ENCODE results near the gene ECI1.

ECI1 gene, protein sequence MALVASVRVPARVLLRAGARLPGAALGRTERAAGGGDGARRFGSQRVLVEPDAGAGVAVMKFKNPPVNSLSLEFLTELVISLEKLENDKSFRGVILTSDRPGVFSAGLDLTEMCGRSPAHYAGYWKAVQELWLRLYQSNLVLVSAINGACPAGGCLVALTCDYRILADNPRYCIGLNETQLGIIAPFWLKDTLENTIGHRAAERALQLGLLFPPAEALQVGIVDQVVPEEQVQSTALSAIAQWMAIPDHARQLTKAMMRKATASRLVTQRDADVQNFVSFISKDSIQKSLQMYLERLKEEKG

DNA sequence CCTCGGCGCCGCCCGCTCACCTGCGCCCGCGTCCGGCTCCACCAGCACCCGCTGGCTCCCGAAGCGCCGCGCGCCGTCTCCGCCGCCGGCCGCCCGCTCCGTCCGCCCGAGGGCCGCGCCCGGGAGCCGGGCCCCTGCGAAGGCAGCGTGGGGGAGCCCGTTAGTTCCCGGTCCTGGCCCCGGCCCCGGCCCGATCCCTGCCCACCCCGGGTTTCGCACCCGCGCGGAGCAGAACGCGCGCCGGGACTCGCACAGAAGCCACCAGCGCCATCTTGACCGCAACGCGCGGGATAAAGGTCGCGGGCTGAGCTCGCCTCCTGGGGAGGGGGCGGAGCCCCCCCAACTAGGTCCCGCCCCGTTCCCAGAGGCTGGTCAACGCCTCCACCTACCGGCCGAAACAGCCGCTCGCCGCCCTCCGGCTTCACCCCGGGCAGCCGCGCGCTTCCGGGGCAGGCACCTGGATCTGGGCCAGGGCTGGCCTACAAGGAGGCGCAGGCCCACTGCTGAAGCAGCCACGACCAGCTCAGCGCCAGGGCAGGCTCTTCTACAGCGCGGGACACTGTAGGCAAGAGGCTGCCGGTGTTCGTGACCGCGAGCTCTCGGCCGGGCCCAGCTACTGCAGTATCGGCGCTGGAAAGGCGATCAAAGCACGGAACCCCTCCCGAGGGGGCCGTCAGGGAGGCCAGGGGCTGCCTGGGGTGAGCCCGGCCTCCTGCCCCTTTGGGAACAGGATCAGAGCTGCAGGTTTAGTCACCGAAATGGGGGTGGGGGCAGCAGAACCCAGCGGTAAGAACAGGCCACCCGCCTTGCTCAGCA lies at the start of gene ECI1:
ECI1 (minus strand) TSS at position 292 of the 816 bp plus-strand sequence; CDS start at position 271, 21 bp downstream.
- DNase-seq: peak; percentile 93

GRCh38 chr16:2299915-2300192 lies 48.5 kb upstream of the ECI1 start:
- DNase-seq: no peak

DNA sequence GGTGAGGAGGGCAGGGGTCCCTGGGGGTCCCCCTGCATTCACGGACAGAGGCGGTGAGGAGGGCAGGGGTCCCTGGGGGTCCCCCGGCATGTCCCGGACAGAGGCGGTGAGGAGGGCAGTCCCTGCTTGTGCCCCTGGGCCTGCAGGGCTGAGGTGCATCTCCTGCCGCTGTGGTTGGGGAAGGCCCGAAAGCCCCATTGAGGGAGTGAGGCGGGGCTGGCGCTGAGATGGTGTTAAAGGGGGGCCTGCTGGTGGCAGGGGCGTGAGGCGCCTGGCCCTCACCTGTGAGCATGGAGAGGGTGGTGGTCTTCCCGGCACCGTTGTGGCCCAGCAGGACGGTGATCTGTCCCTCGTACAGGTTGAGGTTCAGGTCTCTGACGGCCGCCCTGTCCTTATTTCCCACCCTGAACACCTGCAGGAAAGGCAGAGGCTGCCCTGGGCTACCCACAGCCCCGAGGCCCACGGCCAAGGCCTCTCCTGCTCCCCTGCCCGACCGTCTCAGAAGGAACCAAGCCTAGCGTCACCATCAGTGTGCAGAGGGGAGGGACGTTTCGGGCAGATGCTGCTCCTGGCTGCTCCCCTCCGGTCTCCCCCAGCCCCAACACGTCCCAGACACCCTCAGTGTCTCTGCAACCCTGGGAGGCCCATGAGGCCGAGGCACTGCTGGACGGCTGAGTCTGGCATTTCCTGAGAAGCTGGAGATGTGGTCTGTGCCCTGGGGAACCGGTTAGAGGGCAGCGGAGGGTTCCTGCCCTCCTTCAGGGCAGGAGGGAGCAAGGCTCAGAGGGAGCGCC lies 47.9 kb upstream of the ECI1 start:
- DNase-seq: no peak

DNA sequence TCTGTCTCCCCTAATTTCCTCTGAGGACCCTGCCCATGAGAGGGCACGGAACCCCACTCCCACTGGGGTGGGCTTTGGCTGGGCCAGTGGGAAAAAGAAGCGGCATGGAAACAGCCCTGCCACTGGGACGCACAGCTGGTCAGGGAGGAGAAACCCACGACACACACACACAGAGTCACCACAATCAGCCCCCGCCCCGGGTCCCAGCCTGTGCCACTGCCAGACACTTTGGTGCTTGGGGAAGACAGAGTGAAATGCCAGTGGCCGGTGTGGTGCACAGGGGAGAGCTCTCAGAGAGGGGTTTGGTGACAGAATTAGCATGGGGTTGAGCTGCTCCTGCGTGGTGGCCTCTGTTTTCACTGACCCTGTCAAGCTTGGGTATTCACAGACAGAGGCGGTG lies 47.2 kb upstream of the ECI1 start:
- no peak for DNase-seq

DNA sequence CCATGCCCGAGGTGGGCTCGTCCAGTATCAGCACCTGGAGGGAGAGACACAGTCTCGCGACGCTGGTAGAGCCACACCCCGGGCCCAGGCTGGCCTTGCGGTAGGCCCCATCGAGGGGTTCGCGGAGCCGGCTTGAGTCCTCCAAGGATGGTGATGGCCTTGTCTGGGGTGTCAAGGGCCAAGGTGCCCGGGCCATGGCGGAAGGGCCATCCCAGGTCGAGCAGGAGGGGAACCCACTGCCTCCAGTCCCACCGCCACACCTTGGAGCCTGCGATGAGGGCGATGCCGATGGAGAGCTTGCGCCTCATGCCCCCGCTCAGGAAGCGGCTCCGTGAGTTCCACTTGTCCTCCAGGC lies 46.1 kb upstream of the ECI1 start:
- DNase-seq: no peak

DNA sequence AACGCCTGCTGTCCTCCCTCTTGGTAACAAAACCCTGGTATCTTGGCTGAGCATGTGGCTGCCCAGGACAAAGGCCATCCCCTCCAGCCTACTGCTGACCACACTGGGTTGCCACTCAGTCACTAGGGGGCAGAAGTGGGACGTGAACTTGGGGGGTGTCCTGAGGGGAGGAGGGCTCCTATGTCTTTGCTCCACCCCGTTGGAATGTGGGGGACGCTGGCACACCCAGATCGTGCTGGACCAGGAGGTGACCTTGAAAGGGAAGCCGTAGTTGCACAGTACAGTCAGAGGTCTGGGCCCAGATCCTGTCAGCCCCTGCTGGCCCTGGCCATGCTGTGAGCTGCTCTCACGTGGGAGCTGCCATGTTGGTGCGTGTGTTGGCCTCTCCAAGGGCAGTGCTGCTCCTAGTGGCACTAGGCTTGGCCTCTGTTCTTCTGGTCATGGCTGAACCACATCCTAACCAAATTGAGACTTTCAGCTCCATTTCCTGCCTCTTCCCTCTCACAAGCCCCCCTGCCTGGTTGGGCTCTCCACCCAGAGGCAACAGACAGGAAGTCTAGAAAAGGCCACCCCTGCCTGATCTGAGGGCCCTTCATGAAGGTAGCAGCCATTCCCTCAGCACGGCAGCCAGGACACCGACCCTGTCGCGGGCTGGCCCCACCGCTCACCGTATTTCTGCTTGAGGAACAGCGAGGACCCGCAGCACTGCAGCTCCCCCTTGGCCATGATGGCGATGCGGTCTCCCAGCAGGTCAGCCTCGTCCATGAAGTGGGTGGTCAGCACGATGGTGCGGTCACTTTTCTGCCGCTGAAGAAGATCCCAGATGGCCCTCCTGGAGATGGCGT lies 45.5 kb upstream of the ECI1 start:
- peak; percentile 57 for DNase-seq

- DNase-seq: peak; percentile 41
Measured at GRCh38 chr16:2295056-2295798, 43.8 kb upstream of the ECI1 start.

DNA sequence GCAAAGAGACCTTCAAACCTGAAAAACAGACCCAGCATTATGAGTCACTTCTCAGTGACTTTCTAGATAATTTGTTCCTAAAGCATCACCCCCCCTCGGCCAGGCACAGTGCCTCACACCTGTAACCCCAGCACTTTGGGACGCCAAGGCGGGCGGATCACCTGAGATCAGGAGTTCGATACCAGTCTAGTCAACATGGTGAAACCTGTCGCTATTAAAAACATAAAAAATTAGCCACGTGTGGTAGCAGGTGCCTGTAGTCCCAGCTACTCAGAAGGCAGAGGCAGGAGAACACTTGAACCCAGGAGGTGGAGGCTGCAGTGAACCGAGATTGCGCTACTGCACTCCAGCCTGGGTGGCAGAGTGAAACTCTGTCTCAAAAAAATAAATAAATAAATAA lies 40.8 kb upstream of the ECI1 start:
- DNase-seq: no peak

DNA sequence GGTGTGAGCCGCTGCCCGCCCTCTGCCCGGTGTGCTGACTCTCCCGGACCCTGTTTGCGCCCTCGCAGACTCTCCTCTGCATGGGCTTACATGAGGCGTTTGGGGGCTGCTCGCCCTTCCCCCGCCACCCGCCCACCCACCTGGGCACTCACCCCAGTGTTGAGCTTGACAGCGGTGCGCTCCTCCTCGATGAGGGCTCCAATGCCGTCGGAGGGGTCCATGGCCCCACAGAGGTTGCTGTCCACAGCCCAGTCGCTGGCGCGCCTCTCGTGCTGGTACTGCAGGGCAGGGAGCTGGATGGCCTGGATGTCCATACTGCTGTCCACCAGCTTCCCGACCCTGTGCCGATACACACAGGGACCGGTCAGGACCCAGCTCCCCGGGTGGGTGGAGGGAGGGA lies 37.9 kb upstream of the ECI1 start:
- DNase-seq: no peak

- no peak for DNase-seq
Measured at GRCh38 chr16:2288726-2289125, 37.3 kb upstream of the ECI1 start.

- DNase-seq: no peak
Measured at GRCh38 chr16:2287916-2288547, 36.6 kb upstream of the ECI1 start.

DNA sequence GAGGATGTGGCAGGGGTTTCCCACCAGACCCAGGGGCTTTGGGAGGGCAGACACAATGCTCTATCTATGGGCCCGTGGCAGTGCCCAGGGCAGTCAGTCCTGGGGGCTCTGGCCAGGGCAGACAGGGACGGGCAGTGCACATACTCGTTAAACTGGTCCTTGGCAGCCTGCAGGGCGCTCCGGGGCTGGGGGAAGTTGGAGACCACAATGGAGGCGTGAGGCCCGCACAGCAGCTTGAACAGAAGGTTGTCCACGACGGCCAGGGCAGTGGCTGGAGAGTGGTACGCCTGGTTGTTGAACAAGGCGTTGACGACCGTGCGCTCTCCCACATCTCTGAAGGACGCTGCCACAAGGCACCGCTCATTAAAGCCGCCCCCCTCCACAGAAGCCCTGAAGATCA lies 35.2 kb upstream of the ECI1 start:
- no peak for DNase-seq

DNA sequence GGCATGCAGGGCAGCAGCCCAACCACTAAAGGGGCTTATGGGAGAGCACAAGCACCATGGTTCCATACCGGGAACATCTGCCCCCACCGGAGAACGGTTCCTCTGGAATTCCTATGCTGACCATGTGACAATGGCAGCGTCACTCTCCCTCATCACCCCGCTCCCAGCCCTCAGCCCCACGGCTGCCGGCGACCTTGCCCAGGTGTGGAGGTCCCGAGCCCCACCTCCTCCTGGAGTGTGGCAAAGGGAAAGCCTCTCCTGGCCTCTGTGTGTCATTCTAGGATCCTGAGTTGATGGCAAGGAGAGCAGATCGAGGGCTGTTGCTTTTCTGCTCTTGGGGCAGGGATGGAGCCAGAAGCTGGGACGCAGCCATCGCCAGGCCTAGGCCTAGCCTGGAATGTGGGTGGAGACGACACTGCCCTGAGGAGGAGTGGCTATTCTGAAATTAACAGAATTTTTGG lies 34.4 kb upstream of the ECI1 start:
- no peak for DNase-seq

GRCh38 chr16:2284797-2285576 lies 33.6 kb upstream of the ECI1 start:
- no peak for DNase-seq

DNA sequence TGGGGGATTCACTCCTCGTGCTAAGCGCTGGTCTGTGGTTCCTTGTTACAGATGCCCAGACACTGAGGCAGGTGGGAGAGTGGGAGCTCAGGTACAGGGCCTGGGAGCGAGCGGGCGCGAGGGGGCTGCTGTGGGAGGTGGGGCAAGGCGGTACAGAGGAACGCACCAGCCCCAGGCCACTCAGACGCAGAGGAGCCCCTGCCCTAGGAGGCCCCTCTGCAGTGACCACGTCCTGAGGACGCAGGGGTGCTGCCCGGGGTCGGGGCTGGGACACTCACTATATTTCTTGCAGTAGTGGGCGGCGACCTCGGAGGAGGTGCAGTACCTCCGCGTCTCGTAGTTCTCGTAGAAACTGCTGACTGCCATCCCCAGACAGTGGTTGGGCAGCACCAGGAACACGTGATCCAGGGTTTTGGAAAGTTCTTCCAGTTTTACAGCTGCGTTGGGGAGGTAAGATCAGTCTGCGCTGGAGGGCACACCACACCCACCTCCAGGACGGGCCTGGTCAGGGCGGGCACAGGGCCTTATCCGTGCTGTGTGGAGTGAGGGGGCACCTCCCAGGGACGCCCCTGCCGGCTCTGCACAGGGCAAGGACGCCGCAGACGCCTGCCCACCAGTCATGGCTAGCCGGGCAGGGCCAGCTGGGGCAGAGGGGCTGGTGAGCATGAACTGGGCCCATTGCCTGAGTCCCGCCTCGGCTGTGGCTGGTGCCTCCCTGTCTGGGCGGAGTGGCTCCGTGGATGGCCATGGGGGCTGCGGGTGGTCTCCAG lies 32.8 kb upstream of the ECI1 start:
- no peak for DNase-seq

DNA sequence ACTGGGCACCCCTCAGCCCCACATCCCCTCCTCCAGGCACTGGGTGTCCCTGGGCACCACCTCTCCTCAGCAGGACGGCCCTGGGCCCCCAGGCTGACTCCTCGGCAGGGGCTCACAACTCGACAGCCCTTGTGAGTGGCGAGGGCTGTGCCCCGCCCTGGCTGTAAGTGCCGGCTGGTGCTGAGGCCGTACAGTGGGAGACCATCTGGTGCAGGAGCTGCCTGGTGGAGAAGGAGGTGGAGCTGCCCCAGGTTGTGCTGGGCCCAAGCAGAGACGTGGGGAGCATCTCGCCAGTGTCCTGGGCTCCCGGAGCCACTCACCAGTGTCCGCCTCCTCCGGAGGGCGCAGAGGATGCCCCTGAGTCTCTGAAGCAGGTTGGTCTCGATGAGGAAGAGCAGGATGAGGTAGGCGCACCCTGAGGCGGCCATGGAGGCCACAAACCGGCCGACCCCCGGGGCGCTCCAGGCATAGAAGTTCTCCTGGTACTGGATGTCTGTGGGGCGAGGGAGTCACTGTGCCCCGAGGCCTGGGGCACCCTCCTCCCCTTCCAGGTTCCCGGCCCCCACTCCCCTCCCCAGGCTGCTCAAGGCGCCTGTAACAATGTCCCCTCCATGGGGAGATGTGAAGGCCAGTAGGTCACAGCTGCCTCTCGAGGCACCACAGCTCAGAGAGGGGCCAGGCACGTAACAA lies 31.6 kb upstream of the ECI1 start:
- no peak for DNase-seq

GRCh38 chr16:2282262-2282661 lies 30.9 kb upstream of the ECI1 start:
- no peak for DNase-seq

DNA sequence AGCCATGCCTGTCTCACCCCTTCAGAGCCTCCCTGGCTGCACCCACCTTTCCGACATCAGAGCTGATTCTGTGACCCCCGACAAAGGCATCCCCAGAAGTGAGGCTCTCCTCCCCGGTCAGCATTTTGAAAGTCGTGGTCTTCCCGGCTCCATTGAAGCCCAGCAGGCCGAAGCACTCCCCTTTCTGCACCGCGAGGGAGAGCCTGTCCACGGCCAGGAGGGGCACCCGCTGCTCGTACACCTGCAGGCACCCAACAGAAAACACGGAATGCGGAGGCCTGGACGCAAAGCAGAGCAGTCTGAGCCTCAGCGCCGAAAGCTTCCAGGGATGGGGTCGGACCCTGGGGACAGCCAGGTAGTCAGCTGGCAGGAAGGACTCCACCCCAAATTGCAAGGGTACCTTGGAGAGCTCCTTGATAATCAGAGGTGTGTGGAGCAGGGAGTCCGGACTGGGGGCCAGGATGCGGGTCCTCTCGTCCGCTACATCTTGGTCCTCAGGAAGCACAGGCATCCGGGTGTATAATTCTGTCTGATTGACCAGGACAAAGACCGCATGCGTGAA lies 29.7 kb upstream of the ECI1 start:
- no peak for DNase-seq

- no peak for DNase-seq
Measured at GRCh38 chr16:2280461-2280860, 29.1 kb upstream of the ECI1 start.

All from activated CD8-positive, alpha-beta memory T cell treated with anti-CD3 and anti-CD28 coated beads, Interleukin-2, amount 50 U/mL, for 48 hours (primary cell).